ENCODE measurements around the gene CD4.
"Not testable (repeated sequence)": the region's sequence is repeated elsewhere in the genome, so short reads cannot be mapped to it uniquely, and the experiment has no call there.

The CD4 gene

GRCh38 chr12:6849976-6850560 is 60.7 kb downstream of the CD4 start:
- no peak for DNase-seq

- no peak for DNase-seq
Measured at GRCh38 chr12:6850796-6851152, 61.4 kb downstream of the CD4 start.

- DNase-seq = peak; percentile 74 to 86 (median 82)
Measured at GRCh38 chr12:6851153-6851920, 62.0 kb downstream of the CD4 start, which contains the start of gene CDCA3. TSS of gene CDCA3 (minus strand) at chr12:6851286. CDS start at chr12:6850952, 334 bp downstream.

- DNase-seq = peak; percentile 92 to 97 (median 95)
Measured at GRCh38 chr12:6851921-6852650, 62.8 kb downstream of the CD4 start, which contains the start of gene USP5. TSS of gene USP5 (plus strand) at chr12:6852150. CDS start at chr12:6852180, 30 bp downstream.

- peak in 3 of 4 experiments; percentile 33 to 52 (median 52) for DNase-seq
Measured at GRCh38 chr12:6852651-6853354, 63.5 kb downstream of the CD4 start.

- DNase-seq = no peak
Measured at GRCh38 chr12:6853626-6854025, 64.3 kb downstream of the CD4 start.

GRCh38 chr12:6854036-6854435 is 64.7 kb downstream of the CD4 start:
- DNase-seq = no peak

GRCh38 chr12:6855322-6855721 is 66.0 kb downstream of the CD4 start:
- DNase-seq = no peak

GRCh38 chr12:6858799-6859198 is 69.5 kb downstream of the CD4 start:
- DNase-seq = no peak

GRCh38 chr12:6860116-6860515 is 70.8 kb downstream of the CD4 start:
- no peak for DNase-seq

- DNase-seq = no peak
Measured at GRCh38 chr12:6860942-6861341, 71.6 kb downstream of the CD4 start.

- no peak for DNase-seq
Measured at GRCh38 chr12:6861391-6861790, 72.1 kb downstream of the CD4 start.

- DNase-seq = no peak
Measured at GRCh38 chr12:6863033-6863432, 73.7 kb downstream of the CD4 start.

- DNase-seq = no peak
Measured at GRCh38 chr12:6863586-6864321, 74.4 kb downstream of the CD4 start.

GRCh38 chr12:6865307-6865706 is 76.0 kb downstream of the CD4 start:
- DNase-seq = not testable (repeated sequence)

GRCh38 chr12:6866163-6866919 is 77.0 kb downstream of the CD4 start:
- DNase-seq = no peak

GRCh38 chr12:6866920-6867412 is 77.6 kb downstream of the CD4 start:
- DNase-seq = no peak

GRCh38 chr12:6867413-6868210 is 78.3 kb downstream of the CD4 start, which contains the start of gene TPI1:
TSS of gene TPI1 (plus strand) at chr12:6867531. CDS start at chr12:6867567, 36 bp downstream.
- DNase-seq = peak; percentile 45 to 70 (median 54)

GRCh38 chr12:6868211-6869048 is 79.1 kb downstream of the CD4 start:
- DNase-seq = no peak

Data from activated naive CD4-positive, alpha-beta T cell (primary cell).